HepG2 (cell line): ENCODE results near the gene CXorf65. TPM values are rescaled to one million over a fixed set of nuclear protein-coding genes. Genes with fewer than 3 reads are reported as not detected.

Experiments used
- AHDC1 ChIP-seq: sonication (generic); formaldehyde crosslinking; IDR thresholded peaks from 2 replicates; pipeline ENCODE4 v1.5.1; 2020; ENCODE audit warnings: mild to moderate bottlenecking, missing genetic modification reagents, borderline replicate concordance
- ELF3 ChIP-seq: IDR thresholded peaks from 2 replicates; pipeline ENCODE4 v1.6.1; 2016; ENCODE audit warnings: missing genetic modification reagents, missing compliant biosample characterization
- FOSL2 ChIP-seq: sonication (generic); formaldehyde crosslinking; IDR thresholded peaks from 2 replicates; pipeline ENCODE4 v1.4.0; 2020; ENCODE audit warnings: missing genetic modification reagents
- JARID2 ChIP-seq: sonication (generic); formaldehyde crosslinking; IDR thresholded peaks from 2 replicates; pipeline ENCODE4 v1.8.1; 2023; ENCODE audit warnings: missing genetic modification reagents, inconsistent platforms; ENCODE audit not compliant: insufficient replicate concordance
- JUN ChIP-seq: sonication (generic); formaldehyde crosslinking; IDR thresholded peaks from 2 replicates; pipeline ENCODE4 v1.4.0; 2020; ENCODE audit warnings: mild to moderate bottlenecking, missing genetic modification reagents
- MIXL1 ChIP-seq: IDR thresholded peaks from 2 replicates; pipeline ENCODE4 v1.6.1; 2016
- NCOA2 ChIP-seq: sonication (generic); formaldehyde crosslinking; IDR thresholded peaks from 2 replicates; pipeline ENCODE4 v1.8.0; 2022; ENCODE audit warnings: inconsistent platforms
- NCOR1 ChIP-seq: fragments of 200-600 bp; sonication (generic); IDR thresholded peaks from 2 replicates; pipeline ENCODE4 v1.7.0; 2017; ENCODE audit warnings: antibody characterized with exemption, low read length, borderline replicate concordance
- PRPF4 ChIP-seq: fragments of 200-400 bp; formaldehyde crosslinking; IDR thresholded peaks from 2 replicates; pipeline ENCODE4 v1.6.1; 2016; ENCODE audit warnings: low read length, low read depth; ENCODE audit not compliant: poor library complexity, severe bottlenecking
- SOX5 ChIP-seq: IDR thresholded peaks from 2 replicates; pipeline ENCODE4 v1.6.1; 2016; ENCODE audit warnings: borderline replicate concordance
- THAP11 ChIP-seq: IDR thresholded peaks from 2 replicates; pipeline ENCODE4 v1.6.1; 2016; ENCODE audit warnings: missing biosample characterization, missing genetic modification reagents
- ZKSCAN8 ChIP-seq: IDR thresholded peaks from 2 replicates; pipeline ENCODE4 v1.6.1; 2016; ENCODE audit warnings: borderline replicate concordance, missing genetic modification reagents, missing compliant biosample characterization
- ZNF17 ChIP-seq: sonication (generic); formaldehyde crosslinking; IDR thresholded peaks from 2 replicates; pipeline ENCODE4 v1.5.0; 2020; ENCODE audit warnings: mild to moderate bottlenecking, missing genetic modification reagents
- ZNF333 ChIP-seq: sonication (generic); formaldehyde crosslinking; IDR thresholded peaks from 2 replicates; pipeline ENCODE4 v1.4.0; 2020; ENCODE audit warnings: mild to moderate bottlenecking, missing genetic modification reagents, borderline replicate concordance
- ZNF432 ChIP-seq: sonication (generic); formaldehyde crosslinking; IDR thresholded peaks from 2 replicates; pipeline ENCODE4 v1.5.0; 2020; ENCODE audit warnings: missing genetic modification reagents, mild to moderate bottlenecking, borderline replicate concordance
- ZNF496 ChIP-seq: sonication (generic); formaldehyde crosslinking; IDR thresholded peaks from 2 replicates; pipeline ENCODE4 v1.8.1; 2023; ENCODE audit warnings: mild to moderate bottlenecking, moderate library complexity, missing genetic modification reagents; ENCODE audit not compliant: insufficient replicate concordance
- ZNF577 ChIP-seq: sonication (generic); formaldehyde crosslinking; IDR thresholded peaks from 2 replicates; pipeline ENCODE4 v1.4.0; 2020; ENCODE audit warnings: mild to moderate bottlenecking, low read depth, missing genetic modification reagents, borderline replicate concordance
- ZNF644 ChIP-seq: IDR thresholded peaks from 2 replicates; pipeline ENCODE4 v1.6.1; 2016; ENCODE audit warnings: low read depth
- polyA plus RNA-seq, 8 experiments: library from polyadenylated mRNA; depleted of rRNA in 3 of 8; stranded (reverse) in 7 of 8; unstranded in 1 of 8; fragments of >200 nt; fragmentation: Illumina TruSeq in 4 of 8; extraction: Trizol in 4 of 8; gene quantifications; 2 replicates each; pipeline versions ENCODE4 v1.2.1 to v1.2.3, GENCODE V29; 2011 to 2016; ENCODE audit warnings: low read depth in 4 of 8, missing spikeins in 1 of 8, mixed read lengths in 1 of 8; ENCODE audit not compliant: insufficient read depth in 1 of 8
- total RNA-seq, 5 experiments: library from RNA; depleted of rRNA; stranded (reverse); fragments of >200 nt; fragmentation: Illumina TruSeq; extraction: Trizol; gene quantifications; 2 replicates each; pipeline ENCODE4 v1.2.3, GENCODE V29; 2016; ENCODE audit warnings: low read depth in 1 of 5
- TF ChIP-seq, protein P1 (sequence below): IDR thresholded peaks from 2 replicates; pipeline ENCODE4 v1.6.1; 2016; ENCODE audit warnings: missing genetic modification reagents, missing compliant biosample characterization
- TF ChIP-seq, protein P2 (sequence below): IDR thresholded peaks from 2 replicates; pipeline ENCODE4 v1.4.0; 2020; ENCODE audit warnings: mild to moderate bottlenecking, missing genetic modification reagents

CXorf65 gene
- total and polyA plus RNA-seq, 2 of the 13 experiments (the other 11 are each of a cell fraction or from before 2014, with no cell fraction given), result not detected

- TF ChIP-seq, protein P1, sequence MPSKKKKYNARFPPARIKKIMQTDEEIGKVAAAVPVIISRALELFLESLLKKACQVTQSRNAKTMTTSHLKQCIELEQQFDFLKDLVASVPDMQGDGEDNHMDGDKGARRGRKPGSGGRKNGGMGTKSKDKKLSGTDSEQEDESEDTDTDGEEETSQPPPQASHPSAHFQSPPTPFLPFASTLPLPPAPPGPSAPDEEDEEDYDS (CRISPR knock-in tag), result peak; percentile 24; the same call in 1 of the 2 replicates
- no peak for TF ChIP-seq ZNF432
- TF ChIP-seq MIXL1, result 0 out of 2 replicates have a peak, but pooled peaks have one; percentile 17
- peak; percentile 51 for TF ChIP-seq ELF3 (CRISPR knock-in tag)
- TF ChIP-seq, protein P2, sequence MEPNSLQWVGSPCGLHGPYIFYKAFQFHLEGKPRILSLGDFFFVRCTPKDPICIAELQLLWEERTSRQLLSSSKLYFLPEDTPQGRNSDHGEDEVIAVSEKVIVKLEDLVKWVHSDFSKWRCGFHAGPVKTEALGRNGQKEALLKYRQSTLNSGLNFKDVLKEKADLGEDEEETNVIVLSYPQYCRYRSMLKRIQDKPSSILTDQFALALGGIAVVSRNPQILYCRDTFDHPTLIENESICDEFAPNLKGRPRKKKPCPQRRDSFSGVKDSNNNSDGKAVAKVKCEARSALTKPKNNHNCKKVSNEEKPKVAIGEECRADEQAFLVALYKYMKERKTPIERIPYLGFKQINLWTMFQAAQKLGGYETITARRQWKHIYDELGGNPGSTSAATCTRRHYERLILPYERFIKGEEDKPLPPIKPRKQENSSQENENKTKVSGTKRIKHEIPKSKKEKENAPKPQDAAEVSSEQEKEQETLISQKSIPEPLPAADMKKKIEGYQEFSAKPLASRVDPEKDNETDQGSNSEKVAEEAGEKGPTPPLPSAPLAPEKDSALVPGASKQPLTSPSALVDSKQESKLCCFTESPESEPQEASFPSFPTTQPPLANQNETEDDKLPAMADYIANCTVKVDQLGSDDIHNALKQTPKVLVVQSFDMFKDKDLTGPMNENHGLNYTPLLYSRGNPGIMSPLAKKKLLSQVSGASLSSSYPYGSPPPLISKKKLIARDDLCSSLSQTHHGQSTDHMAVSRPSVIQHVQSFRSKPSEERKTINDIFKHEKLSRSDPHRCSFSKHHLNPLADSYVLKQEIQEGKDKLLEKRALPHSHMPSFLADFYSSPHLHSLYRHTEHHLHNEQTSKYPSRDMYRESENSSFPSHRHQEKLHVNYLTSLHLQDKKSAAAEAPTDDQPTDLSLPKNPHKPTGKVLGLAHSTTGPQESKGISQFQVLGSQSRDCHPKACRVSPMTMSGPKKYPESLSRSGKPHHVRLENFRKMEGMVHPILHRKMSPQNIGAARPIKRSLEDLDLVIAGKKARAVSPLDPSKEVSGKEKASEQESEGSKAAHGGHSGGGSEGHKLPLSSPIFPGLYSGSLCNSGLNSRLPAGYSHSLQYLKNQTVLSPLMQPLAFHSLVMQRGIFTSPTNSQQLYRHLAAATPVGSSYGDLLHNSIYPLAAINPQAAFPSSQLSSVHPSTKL (CRISPR knock-in tag), result peak; percentile 73
- TF ChIP-seq AHDC1, result peak; percentile 41; the same call in 1 of the 2 replicates
- TF ChIP-seq ZNF17 (CRISPR knock-in tag), result no peak
- peak; percentile 57; the same call in 1 of the 2 replicates for TF ChIP-seq THAP11 (CRISPR knock-in tag)
- TF ChIP-seq SOX5 (CRISPR knock-in tag), result peak; percentile 15; the same call in 1 of the 2 replicates
- TF ChIP-seq ZNF577 (CRISPR knock-in tag), result no peak
- no peak for TF ChIP-seq ZNF644
- 0 out of 2 replicates have a peak, but pooled peaks have one; percentile 28 for TF ChIP-seq ZKSCAN8 (CRISPR knock-in tag)
- 0 out of 2 replicates have a peak, but pooled peaks have one; percentile 21 for TF ChIP-seq FOSL2 (CRISPR knock-in tag)
- no peak for TF ChIP-seq ZNF496
- TF ChIP-seq PRPF4, result no peak
- 0 out of 2 replicates have a peak, but pooled peaks have one; percentile 21 for TF ChIP-seq JUN
- peak; percentile 34; the same call in 1 of the 2 replicates for TF ChIP-seq NCOA2 (CRISPR knock-in tag)
- TF ChIP-seq NCOR1, result peak; percentile 87
- no peak for TF ChIP-seq ZNF333
- no peak for TF ChIP-seq JARID2 (CRISPR knock-in tag)
Measured at GRCh38 chrX:71081330-71082123, 25.0 kb downstream of the CXorf65 start (continued).
